SU-DHL-6 (cell line): Measurements from ENCODE around the gene RTCA.

Experiments
- EZH2phosphoT487 ChIP-seq: fragments of 200-600 bp; sonication (generic), shearing (Covaris generic); conservative IDR thresholded peaks from 2 replicates; pipeline ENCODE4 v1.6.1; 2018; ENCODE audit warnings: mild to moderate bottlenecking, antibody characterized with exemption, low read length, moderate library complexity, mixed read lengths
- TF ChIP-seq, protein P1 (sequence below): fragments of 200-600 bp; sonication (generic); IDR thresholded peaks from one replicate; pipeline ENCODE4 v1.5.1; 2017; ENCODE audit warnings: antibody characterized with exemption, mild to moderate bottlenecking, low read length, moderate library complexity; ENCODE audit not compliant: insufficient read depth, poor library complexity, severe bottlenecking

DNA sequence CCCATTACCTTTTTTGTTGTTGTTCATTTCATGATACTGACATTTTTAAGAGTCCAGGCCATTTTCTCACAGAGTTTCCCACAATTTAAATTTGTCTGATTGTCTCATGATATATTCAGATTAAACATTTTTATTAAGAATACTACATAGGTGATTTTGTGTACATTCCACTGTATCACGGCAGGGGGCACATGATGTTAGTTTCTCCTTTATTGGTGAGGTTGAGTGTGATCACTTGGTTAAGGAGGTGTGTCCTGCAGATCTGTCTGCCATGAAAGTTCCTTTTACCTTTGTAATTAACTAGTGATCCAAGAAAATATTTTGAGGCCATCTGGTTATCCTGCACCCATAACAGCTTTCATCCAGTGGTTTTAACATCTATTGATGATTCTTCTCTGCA lies 11.8 kb downstream of the RTCA start:
- TF ChIP-seq, protein P1, sequence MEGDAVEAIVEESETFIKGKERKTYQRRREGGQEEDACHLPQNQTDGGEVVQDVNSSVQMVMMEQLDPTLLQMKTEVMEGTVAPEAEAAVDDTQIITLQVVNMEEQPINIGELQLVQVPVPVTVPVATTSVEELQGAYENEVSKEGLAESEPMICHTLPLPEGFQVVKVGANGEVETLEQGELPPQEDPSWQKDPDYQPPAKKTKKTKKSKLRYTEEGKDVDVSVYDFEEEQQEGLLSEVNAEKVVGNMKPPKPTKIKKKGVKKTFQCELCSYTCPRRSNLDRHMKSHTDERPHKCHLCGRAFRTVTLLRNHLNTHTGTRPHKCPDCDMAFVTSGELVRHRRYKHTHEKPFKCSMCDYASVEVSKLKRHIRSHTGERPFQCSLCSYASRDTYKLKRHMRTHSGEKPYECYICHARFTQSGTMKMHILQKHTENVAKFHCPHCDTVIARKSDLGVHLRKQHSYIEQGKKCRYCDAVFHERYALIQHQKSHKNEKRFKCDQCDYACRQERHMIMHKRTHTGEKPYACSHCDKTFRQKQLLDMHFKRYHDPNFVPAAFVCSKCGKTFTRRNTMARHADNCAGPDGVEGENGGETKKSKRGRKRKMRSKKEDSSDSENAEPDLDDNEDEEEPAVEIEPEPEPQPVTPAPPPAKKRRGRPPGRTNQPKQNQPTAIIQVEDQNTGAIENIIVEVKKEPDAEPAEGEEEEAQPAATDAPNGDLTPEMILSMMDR = no peak
- TF ChIP-seq EZH2phosphoT487 = no peak
